SK-N-SH treated with all-trans-retinoic acid at 6 μM for 48 hours (cell line): Measurements from ENCODE around the gene DLX5.

ENCODE experiments used
- ZNF565 ChIP-seq: fragments of 450-650 bp; formaldehyde crosslinking; conservative IDR thresholded peaks from 2 replicates; pipeline ENCODE4 v1.5.0; 2020; ENCODE audit warnings: low read depth, mild to moderate bottlenecking, moderate library complexity
- TF ChIP-seq, protein P1 (sequence below): fragments of 250-450 bp; sonication (Bioruptor Pico); IDR thresholded peaks from 2 replicates; pipeline ENCODE4 v1.8.0; 2021; ENCODE audit warnings: low read depth, mild to moderate bottlenecking, moderate library complexity, borderline replicate concordance
- TF ChIP-seq, protein P2 (sequence below): fragments of 250-450 bp; sonication (Bioruptor Pico); IDR thresholded peaks from 2 replicates; pipeline ENCODE4 v1.5.0; 2020; ENCODE audit warnings: mild to moderate bottlenecking, moderate library complexity
- TF ChIP-seq, protein P3 (sequence below): fragments of 250-450 bp; sonication (Bioruptor Pico); IDR thresholded peaks from 2 replicates; pipeline ENCODE4 v1.5.1; 2020; ENCODE audit warnings: low read depth, mild to moderate bottlenecking, moderate library complexity

DNA sequence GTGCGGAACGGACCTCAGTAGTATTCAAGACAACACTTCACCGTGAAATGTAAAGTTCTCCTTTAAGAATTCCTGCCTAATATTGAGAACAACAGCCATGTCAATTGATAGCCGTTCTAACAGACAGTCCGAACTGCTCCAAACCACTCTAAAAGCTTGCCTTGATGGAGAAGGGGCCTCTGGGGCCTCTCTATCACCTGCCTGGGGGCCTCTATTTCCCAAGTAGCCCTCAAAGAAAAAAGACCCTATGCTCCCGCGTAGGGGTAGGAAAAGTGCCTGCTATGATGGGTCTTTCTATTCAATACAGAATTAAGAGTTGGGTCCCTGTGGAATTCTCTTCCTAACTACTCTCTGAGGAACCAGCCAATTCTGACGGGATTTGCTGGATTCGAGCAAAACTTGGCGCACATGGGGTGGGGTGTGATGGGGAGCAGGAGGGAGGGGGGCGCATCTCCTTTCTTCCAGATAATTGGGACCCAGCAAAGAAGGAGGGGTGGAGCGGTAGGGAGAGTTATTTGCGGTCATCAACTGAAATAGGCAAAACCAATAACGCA lies 27.6 kb downstream of the DLX5 start:
- no peak for TF ChIP-seq ZNF565 (CRISPR knock-in tag)
- TF ChIP-seq, protein P1, sequence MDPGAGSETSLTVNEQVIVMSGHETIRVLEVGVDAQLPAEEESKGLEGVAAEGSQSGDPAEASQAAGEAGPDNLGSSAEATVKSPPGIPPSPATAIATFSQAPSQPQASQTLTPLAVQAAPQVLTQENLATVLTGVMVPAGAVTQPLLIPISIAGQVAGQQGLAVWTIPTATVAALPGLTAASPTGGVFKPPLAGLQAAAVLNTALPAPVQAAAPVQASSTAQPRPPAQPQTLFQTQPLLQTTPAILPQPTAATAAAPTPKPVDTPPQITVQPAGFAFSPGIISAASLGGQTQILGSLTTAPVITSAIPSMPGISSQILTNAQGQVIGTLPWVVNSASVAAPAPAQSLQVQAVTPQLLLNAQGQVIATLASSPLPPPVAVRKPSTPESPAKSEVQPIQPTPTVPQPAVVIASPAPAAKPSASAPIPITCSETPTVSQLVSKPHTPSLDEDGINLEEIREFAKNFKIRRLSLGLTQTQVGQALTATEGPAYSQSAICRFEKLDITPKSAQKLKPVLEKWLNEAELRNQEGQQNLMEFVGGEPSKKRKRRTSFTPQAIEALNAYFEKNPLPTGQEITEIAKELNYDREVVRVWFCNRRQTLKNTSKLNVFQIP, result no peak
- TF ChIP-seq, protein P2, sequence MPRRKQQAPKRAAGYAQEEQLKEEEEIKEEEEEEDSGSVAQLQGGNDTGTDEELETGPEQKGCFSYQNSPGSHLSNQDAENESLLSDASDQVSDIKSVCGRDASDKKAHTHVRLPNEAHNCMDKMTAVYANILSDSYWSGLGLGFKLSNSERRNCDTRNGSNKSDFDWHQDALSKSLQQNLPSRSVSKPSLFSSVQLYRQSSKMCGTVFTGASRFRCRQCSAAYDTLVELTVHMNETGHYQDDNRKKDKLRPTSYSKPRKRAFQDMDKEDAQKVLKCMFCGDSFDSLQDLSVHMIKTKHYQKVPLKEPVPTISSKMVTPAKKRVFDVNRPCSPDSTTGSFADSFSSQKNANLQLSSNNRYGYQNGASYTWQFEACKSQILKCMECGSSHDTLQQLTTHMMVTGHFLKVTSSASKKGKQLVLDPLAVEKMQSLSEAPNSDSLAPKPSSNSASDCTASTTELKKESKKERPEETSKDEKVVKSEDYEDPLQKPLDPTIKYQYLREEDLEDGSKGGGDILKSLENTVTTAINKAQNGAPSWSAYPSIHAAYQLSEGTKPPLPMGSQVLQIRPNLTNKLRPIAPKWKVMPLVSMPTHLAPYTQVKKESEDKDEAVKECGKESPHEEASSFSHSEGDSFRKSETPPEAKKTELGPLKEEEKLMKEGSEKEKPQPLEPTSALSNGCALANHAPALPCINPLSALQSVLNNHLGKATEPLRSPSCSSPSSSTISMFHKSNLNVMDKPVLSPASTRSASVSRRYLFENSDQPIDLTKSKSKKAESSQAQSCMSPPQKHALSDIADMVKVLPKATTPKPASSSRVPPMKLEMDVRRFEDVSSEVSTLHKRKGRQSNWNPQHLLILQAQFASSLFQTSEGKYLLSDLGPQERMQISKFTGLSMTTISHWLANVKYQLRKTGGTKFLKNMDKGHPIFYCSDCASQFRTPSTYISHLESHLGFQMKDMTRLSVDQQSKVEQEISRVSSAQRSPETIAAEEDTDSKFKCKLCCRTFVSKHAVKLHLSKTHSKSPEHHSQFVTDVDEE (CRISPR knock-in tag), result no peak
- TF ChIP-seq, protein P3, sequence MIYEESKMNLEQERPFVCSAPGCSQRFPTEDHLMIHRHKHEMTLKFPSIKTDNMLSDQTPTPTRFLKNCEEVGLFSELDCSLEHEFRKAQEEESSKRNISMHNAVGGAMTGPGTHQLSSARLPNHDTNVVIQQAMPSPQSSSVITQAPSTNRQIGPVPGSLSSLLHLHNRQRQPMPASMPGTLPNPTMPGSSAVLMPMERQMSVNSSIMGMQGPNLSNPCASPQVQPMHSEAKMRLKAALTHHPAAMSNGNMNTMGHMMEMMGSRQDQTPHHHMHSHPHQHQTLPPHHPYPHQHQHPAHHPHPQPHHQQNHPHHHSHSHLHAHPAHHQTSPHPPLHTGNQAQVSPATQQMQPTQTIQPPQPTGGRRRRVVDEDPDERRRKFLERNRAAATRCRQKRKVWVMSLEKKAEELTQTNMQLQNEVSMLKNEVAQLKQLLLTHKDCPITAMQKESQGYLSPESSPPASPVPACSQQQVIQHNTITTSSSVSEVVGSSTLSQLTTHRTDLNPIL (CRISPR knock-in tag), result no peak
